HUES48 (cell line): ENCODE measurements around the gene SNRNP48.

Experiments used
- H3K27ac ChIP-seq: one replicate; pipeline ENCODE4 v1.7.0; 2013; ENCODE audit warnings: low read depth, low read length, inconsistent platforms
- H3K27me3 ChIP-seq: 2 replicates; pipeline ENCODE4 v1.6.1; 2013; ENCODE audit warnings: mild to moderate bottlenecking, low read length; ENCODE audit not compliant: control insufficient read depth, insufficient read depth
- H3K36me3 ChIP-seq: 2 replicates; pipeline ENCODE4 v1.6.1; 2013; ENCODE audit warnings: low read length; ENCODE audit not compliant: control insufficient read depth, insufficient read depth
- H3K4me1 ChIP-seq: 2 replicates; pipeline ENCODE4 v1.6.1; 2013; ENCODE audit warnings: mild to moderate bottlenecking, low read length; ENCODE audit not compliant: control insufficient read depth, insufficient read depth
- H3K4me3 ChIP-seq: 2 replicates; pipeline ENCODE4 v1.5.1; 2013; ENCODE audit warnings: mild to moderate bottlenecking, low read depth, low read length
- H3K9ac ChIP-seq: 2 replicates; pipeline ENCODE4 v1.6.1; 2013; ENCODE audit warnings: mild to moderate bottlenecking, low read depth, low read length, moderate library complexity
- H3K9me3 ChIP-seq: 2 replicates; pipeline ENCODE4 v1.6.1; 2013; ENCODE audit warnings: low read length; ENCODE audit not compliant: control insufficient read depth, insufficient read depth

The SNRNP48 gene

GRCh38 chr6:7561153-7561964, 28.6 kb upstream of the SNRNP48 start:
- no peak overlapping the region for H3K4me3 ChIP-seq
- no peaks in the 10 kb centered on the region for H3K9me3 ChIP-seq
- H3K9ac ChIP-seq = no peak overlapping the region
- H3K27me3 ChIP-seq = no peaks in the 10 kb centered on the region
- H3K36me3 ChIP-seq = peaks cover 47% of the 10 kb centered on the region
- peak overlapping the region; percentile 16 for H3K27ac ChIP-seq
- H3K4me1 ChIP-seq = no peaks in the 10 kb centered on the region

- no peaks in the 10 kb centered on the region for H3K9me3 ChIP-seq
- no peaks in the 10 kb centered on the region for H3K27me3 ChIP-seq
- no peak overlapping the region for H3K9ac ChIP-seq
- H3K4me3 ChIP-seq = no peak overlapping the region
- H3K4me1 ChIP-seq = no peaks in the 10 kb centered on the region
- peaks cover 54% of the 10 kb centered on the region for H3K36me3 ChIP-seq
- no peak overlapping the region for H3K27ac ChIP-seq
Measured at GRCh38 chr6:7562769-7563168, 27.2 kb upstream of the SNRNP48 start.

GRCh38 chr6:7566107-7566506, 23.9 kb upstream of the SNRNP48 start:
- Histone ChIP-seq H3K4me1 (no peaks in the 10 kb centered on the region), H3K36me3 (peaks cover 58% of the 10 kb centered on the region), H3K9ac (no peak overlapping the region), H3K27ac (no peak overlapping the region), H3K9me3 (no peaks in the 10 kb centered on the region), H3K27me3 (no peaks in the 10 kb centered on the region), H3K4me3 (no peak overlapping the region)

GRCh38 chr6:7566617-7567173, 23.3 kb upstream of the SNRNP48 start:
- no peaks in the 10 kb centered on the region for H3K4me1 ChIP-seq
- H3K4me3 ChIP-seq = no peak overlapping the region
- H3K36me3 ChIP-seq = peaks cover 64% of the 10 kb centered on the region
- H3K9ac ChIP-seq = no peak overlapping the region
- no peaks in the 10 kb centered on the region for H3K9me3 ChIP-seq
- no peaks in the 10 kb centered on the region for H3K27me3 ChIP-seq
- no peak overlapping the region for H3K27ac ChIP-seq

- no peak overlapping the region for H3K4me3 ChIP-seq
- H3K9me3 ChIP-seq = no peaks in the 10 kb centered on the region
- H3K9ac ChIP-seq = no peak overlapping the region
- peaks cover 77% of the 10 kb centered on the region for H3K36me3 ChIP-seq
- H3K27ac ChIP-seq = no peak overlapping the region
- no peaks in the 10 kb centered on the region for H3K27me3 ChIP-seq
- H3K4me1 ChIP-seq = no peaks in the 10 kb centered on the region
Measured at GRCh38 chr6:7568021-7568420, 22.0 kb upstream of the SNRNP48 start.

GRCh38 chr6:7569082-7569481, 20.9 kb upstream of the SNRNP48 start:
- H3K27ac ChIP-seq = no peak overlapping the region
- no peaks in the 10 kb centered on the region for H3K27me3 ChIP-seq
- no peak overlapping the region for H3K9ac ChIP-seq
- H3K4me1 ChIP-seq = no peaks in the 10 kb centered on the region
- H3K4me3 ChIP-seq = no peak overlapping the region
- H3K9me3 ChIP-seq = no peaks in the 10 kb centered on the region
- peaks cover 84% of the 10 kb centered on the region for H3K36me3 ChIP-seq

- no peak overlapping the region for H3K9ac ChIP-seq
- no peaks in the 10 kb centered on the region for H3K4me1 ChIP-seq
- no peaks in the 10 kb centered on the region for H3K9me3 ChIP-seq
- no peak overlapping the region for H3K4me3 ChIP-seq
- no peaks in the 10 kb centered on the region for H3K27me3 ChIP-seq
- peaks cover 94% of the 10 kb centered on the region for H3K36me3 ChIP-seq
- no peak overlapping the region for H3K27ac ChIP-seq
Measured at GRCh38 chr6:7572213-7572943, 17.6 kb upstream of the SNRNP48 start.

GRCh38 chr6:7574500-7574899, 15.5 kb upstream of the SNRNP48 start:
- Histone ChIP-seq H3K27me3 (no peaks in the 10 kb centered on the region), H3K9me3 (no peaks in the 10 kb centered on the region), H3K4me1 (no peaks in the 10 kb centered on the region), H3K27ac (no peak overlapping the region), H3K9ac (no peak overlapping the region), H3K36me3 (peaks cover 94% of the 10 kb centered on the region), H3K4me3 (no peak overlapping the region)

- Histone ChIP-seq H3K27ac (no peak overlapping the region), H3K36me3 (peaks cover 95% of the 10 kb centered on the region)
Measured at GRCh38 chr6:7578516-7578915, 11.5 kb upstream of the SNRNP48 start.

GRCh38 chr6:7578931-7579330, 11.1 kb upstream of the SNRNP48 start:
- peaks cover 95% of the 10 kb centered on the region for H3K36me3 ChIP-seq
- H3K9me3 ChIP-seq = no peaks in the 10 kb centered on the region
- no peaks in the 10 kb centered on the region for H3K27me3 ChIP-seq
- no peak overlapping the region for H3K4me3 ChIP-seq
- no peak overlapping the region for H3K9ac ChIP-seq
- no peak overlapping the region for H3K27ac ChIP-seq
- no peaks in the 10 kb centered on the region for H3K4me1 ChIP-seq

More at GRCh38 chr6:7578516-7578915, 11.5 kb upstream of the SNRNP48 start:
- Histone ChIP-seq H3K27me3 (no peaks in the 10 kb centered on the region), H3K9me3 (no peaks in the 10 kb centered on the region), H3K4me3 (no peak overlapping the region), H3K9ac (no peak overlapping the region), H3K4me1 (no peaks in the 10 kb centered on the region)

GRCh38 chr6:7579851-7580250, 10.1 kb upstream of the SNRNP48 start:
- Histone ChIP-seq H3K27me3 (no peaks in the 10 kb centered on the region), H3K9me3 (no peaks in the 10 kb centered on the region), H3K27ac (no peak overlapping the region), H3K4me3 (no peak overlapping the region), H3K36me3 (peaks cover 95% of the 10 kb centered on the region), H3K4me1 (no peaks in the 10 kb centered on the region), H3K9ac (no peak overlapping the region)
